ENCODE measurements around the gene C17orf113.

The C17orf113 gene

DNA sequence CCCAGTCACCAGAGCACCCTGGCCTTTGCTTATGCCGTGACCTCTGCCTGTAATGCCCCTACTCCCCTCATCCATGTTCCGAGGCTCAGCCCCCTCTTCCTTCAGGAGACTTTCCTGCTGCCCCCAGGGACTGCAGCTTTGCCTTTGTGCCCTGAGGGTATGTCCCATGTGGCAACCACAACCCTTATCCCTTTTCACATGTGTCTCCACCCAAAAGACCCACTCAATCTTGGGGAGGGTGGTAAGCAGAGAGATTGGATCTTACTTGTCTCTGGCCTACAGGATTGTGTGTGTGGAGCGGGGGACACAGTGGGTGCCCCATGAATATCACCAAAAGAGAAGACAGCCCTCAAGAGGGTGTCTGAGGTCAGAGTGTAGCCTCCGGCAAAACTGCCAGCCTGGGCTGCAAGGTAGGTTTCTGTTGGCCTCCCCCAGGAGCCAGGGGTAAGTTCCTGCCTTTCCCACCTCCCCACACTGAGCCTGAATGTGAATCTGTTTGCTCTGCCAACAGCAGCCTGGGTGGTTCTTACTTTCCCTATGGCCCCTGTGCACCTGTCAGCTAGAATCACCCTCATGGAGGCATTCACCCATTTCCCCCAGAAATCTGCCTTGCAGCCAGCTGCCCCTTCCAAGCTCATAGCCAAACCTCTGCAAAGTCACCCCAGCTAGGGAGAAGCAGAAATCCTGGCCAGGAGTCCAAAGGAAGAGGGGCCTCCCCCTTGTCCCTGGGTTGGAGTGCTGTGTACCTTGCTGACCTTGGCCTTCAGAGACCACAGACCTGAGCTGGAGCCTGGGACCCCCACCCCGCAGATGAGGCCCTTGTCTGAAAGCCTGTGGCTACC, 11.5 kb upstream of the C17orf113 start:
- ChIA-PET POLR2A (no interaction called here), CTCF (interaction anchor here (3.7 to 8.8 kb wide), 3 partner anchors 22 to 36 kb away, joined by 14 to 70 read pairs (median 19); partner anchors contain the start of gene ZNF385C)
- no peak for DNase-seq (ENCODE audit: extremely low spot score)
- TF ChIP-seq, protein P1, sequence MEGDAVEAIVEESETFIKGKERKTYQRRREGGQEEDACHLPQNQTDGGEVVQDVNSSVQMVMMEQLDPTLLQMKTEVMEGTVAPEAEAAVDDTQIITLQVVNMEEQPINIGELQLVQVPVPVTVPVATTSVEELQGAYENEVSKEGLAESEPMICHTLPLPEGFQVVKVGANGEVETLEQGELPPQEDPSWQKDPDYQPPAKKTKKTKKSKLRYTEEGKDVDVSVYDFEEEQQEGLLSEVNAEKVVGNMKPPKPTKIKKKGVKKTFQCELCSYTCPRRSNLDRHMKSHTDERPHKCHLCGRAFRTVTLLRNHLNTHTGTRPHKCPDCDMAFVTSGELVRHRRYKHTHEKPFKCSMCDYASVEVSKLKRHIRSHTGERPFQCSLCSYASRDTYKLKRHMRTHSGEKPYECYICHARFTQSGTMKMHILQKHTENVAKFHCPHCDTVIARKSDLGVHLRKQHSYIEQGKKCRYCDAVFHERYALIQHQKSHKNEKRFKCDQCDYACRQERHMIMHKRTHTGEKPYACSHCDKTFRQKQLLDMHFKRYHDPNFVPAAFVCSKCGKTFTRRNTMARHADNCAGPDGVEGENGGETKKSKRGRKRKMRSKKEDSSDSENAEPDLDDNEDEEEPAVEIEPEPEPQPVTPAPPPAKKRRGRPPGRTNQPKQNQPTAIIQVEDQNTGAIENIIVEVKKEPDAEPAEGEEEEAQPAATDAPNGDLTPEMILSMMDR (IDR thresholded peaks at IDR 0.05; ENCODE audit: control extremely low read depth, extremely low read depth, low read depth, missing control alignments): no peak

DNA sequence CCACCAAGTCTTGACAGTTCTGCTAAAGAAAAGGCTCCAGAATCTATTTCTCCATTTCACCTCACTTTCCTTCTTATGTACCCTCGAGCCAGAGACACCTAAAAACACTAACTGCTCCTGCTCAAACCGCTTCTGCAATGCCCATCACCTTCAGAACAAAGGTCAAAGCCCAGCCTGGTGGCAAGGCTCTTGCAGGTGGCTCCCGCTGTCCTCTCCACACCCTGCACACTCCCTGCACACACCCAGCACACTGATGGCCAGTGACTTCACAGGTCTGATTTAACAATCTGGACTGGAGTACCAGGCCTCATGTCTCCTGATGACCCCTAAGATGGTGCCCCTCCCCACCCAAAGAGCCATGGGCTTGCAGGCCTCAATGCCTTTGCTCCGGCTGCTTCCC, 9.8 kb upstream of the C17orf113 start:
- POLR2A ChIA-PET: no interaction called here
- no peak for DNase-seq (ENCODE audit: extremely low spot score)
- CTCF ChIA-PET: interaction anchor here (0.7 to 3.7 kb wide), 2 partner anchors 21 to 35 kb away, joined by 3 to 19 read pairs; no protein-coding TSS in a partner anchor
- TF ChIP-seq, protein P1 (IDR thresholded peaks at IDR 0.05; ENCODE audit: control extremely low read depth, extremely low read depth, low read depth, missing control alignments): no peak

DNA sequence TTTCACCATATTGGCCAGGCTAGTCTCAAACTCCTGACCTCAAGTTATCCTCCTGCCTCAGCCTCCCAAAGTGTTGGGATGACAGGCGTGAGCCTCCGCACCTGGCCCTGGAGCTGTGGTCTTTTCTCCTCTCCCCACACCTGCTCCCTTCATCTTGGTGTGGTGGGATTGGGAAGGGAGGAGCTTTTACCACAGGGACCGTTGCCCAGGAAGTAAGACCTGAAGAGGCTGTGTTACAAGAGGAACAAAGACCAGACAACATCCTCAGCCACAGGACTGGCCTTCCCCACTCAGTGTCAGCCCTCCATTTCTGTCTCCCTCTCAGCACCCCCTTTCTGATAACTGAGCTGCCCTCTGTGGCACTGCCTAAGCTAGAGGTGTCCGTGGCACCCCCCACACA, 9.4 kb upstream of the C17orf113 start:
- POLR2A ChIA-PET: no interaction called here
- TF ChIP-seq, protein P1 (IDR thresholded peaks at IDR 0.05; ENCODE audit: control extremely low read depth, extremely low read depth, low read depth, missing control alignments): no peak

DNA sequence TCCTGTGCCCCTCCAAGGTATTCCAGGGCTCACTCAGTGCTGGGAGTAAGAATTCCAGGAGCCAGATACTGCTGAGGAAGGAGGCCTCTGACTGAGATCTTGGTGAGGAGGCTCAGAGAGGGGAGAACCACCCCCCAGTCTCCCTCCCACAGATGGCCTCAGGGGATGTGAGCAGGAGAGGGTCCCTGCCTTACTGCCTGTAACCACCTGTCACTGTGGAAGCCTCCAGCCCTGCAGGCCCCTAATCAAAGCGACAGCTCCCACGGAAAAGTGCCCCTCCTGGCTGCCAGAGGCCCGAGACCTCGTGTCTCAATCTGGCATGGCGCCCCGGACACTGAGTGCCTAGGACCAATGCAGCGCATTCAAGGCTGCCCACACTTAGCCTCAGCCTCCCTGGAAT, 7.7 kb upstream of the C17orf113 start:
- POLR2A ChIA-PET: no interaction called here
- CTCF ChIA-PET: interaction anchor here (1.2 to 1.7 kb wide), 3 partner anchors 10 to 43 kb away, joined by 3 to 7 read pairs (median 4); no protein-coding TSS in a partner anchor
- TF ChIP-seq, protein P1 (IDR thresholded peaks at IDR 0.05; ENCODE audit: control extremely low read depth, extremely low read depth, low read depth, missing control alignments): no peak
- DNase-seq (ENCODE audit: extremely low spot score): no peak

More for the DNA sequence above, 9.4 kb upstream of the C17orf113 start:
- DNase-seq (ENCODE audit: extremely low spot score): no peak
- CTCF ChIA-PET: interaction anchor here (0.7 kb wide), 1 partner anchor 21 kb away, joined by 3 read pairs; no protein-coding TSS in a partner anchor

DNA sequence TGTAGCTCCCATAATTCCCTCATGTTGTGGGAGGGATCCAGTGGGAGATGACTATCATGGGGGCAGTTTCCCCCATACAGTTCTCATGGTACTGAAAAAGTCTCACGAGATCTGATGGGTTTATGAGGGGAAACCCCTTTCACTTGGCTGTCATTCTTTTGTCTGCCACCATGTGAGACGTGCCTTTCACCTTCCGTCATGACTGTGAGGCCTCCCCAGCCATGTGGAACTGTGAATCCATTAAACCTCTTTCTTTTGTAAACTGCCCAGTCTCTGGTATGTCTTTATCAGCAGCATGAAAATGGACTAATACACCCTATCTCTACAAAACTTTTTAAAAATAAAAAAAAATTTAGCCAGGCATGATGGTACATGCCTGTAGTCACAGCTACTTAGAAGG, 6.2 kb upstream of the C17orf113 start:
- TF ChIP-seq, protein P1 (IDR thresholded peaks at IDR 0.05; ENCODE audit: control extremely low read depth, extremely low read depth, low read depth, missing control alignments): no peak
- CTCF ChIA-PET: interaction anchor here (1.0 to 5.0 kb wide), 6 partner anchors 9 to 31 kb away, joined by 3 to 32 read pairs (median 6); no protein-coding TSS in a partner anchor
- POLR2A ChIA-PET: no interaction called here
- no peak for DNase-seq (ENCODE audit: extremely low spot score)

DNA sequence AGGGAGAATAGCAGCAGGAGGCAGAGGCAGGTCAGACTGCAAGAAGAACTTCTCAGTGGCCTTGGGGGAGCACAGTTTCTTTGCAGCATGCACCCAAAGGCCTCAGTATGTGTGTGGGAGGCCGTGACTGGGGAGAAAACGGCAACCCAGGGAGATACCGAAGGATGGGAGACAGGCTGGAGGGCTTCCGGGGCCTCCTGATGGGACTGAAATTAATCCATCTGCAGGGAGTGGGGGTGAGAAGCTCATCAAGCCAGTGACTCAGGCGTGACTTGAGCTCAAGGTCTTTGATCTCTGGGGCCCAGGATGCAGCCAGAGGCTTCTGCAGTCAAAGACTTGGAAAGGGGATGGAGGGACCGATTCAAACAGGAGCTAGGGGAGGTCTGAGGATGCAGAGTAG, 5.1 kb upstream of the C17orf113 start:
- no peak for DNase-seq (ENCODE audit: extremely low spot score)
- ChIA-PET POLR2A (interaction anchor here (0.6 kb wide), 1 partner anchor 89 kb away, joined by 6 read pairs; no protein-coding TSS in a partner anchor), CTCF (interaction anchor here (0.9 to 5.0 kb wide), 6 partner anchors 9 to 46 kb away, joined by 3 to 32 read pairs (median 6); no protein-coding TSS in a partner anchor)
- TF ChIP-seq, protein P1 (IDR thresholded peaks at IDR 0.05; ENCODE audit: control extremely low read depth, extremely low read depth, low read depth, missing control alignments): no peak
